HG03103 (cell line): Measurements from ENCODE around the gene FGF3.

Source experiments
- ATAC-seq: cut with Tn5 transposase; IDR thresholded peaks from one replicate; pipeline ENCODE4 v1.9.1; 2021; ENCODE audit warnings: low read depth; ENCODE audit not compliant: unreplicated experiment

FGF3 gene

GRCh38 chr11:69848201-69848600 lies 29.0 kb upstream of the FGF3 start:
- no peak for ATAC-seq

- ATAC-seq: no peak
These were observed 25.2 kb upstream of the FGF3 start for GRCh38 chr11:69844396-69844795.

- ATAC-seq: no peak
These were observed 24.3 kb upstream of the FGF3 start for GRCh38 chr11:69843529-69843921.

- ATAC-seq: no peak
These were observed 23.7 kb upstream of the FGF3 start for GRCh38 chr11:69842746-69843528.

DNA sequence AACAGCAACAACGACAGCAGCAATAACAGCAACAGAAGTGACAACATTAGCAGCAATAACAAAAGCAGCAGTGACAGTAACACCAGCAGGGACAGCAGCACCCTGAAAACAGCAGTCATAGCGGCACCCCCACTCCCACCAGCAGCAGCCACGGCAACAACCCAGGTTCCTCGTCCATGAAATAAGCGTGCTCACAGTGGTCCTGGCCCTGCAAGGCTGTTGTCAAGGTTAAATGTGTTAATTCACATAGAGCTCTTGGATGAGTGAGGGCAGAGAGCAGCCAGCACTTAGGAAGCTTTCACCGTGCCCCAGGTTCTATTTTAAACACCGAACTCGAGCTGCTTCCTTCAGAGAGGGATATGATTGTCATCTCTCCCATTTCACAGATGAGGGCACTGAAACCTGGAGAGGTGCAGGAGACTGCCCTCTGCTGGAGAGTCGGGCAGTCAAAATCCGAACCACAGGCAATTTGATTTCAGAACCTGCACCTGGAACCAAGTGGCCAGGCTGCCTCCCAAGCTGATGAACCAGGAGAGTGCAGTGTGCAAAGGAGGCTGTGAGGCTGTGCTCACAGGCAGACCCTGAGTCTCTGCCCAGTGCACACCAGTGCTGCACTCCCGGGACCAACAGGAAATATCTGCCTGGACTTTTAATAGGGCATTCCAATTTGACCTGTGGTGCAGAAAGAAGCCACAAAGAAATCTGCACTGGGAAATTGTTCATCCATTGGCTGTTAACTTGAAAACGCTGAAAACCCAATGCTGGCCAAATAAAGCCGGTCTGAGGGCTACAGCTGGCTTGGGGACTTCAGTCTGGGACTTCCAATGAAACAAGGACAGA lies 22.9 kb upstream of the FGF3 start:
- no peak for ATAC-seq

GRCh38 chr11:69841170-69841858 lies 22.1 kb upstream of the FGF3 start:
- ATAC-seq: no peak

DNA sequence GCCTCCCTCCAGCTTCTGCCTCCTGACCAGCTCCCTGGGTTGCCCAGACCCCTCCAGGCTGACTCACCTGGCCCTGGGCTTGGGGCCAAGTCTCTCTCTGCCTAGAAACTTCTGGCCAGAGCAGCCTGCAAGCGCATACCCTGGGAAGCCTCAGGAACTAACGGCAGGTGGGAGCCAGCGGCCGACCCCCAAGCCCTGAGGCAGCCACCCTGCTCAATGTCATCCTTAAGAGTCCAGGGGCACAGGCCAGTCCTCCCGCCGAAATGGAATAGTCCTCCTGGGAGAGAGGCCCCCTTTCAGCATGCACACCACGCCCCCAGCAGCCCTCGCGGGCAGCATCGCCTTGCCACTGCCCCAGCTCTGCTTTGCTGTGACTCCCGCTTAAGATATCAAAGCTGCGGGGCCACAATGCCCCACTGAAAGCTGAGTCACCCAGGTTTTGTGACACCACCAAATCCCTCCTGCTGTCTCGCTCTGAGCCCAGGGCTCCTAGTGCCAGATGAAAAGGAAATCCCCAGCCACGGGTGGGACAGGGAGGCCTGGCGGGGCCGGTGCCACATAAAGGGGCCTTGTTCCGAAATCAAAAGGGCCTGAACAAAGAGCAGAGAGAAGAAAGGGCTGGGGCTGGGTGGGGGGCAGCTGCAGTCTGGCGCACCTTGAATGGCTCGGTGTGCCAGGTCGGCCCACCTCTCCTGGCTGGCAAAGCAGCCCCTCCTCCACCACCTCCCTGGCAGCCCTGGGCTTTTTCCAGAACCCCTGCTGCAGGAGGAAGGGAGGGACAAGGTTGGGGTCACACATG lies 21.4 kb upstream of the FGF3 start:
- ATAC-seq: no peak

DNA sequence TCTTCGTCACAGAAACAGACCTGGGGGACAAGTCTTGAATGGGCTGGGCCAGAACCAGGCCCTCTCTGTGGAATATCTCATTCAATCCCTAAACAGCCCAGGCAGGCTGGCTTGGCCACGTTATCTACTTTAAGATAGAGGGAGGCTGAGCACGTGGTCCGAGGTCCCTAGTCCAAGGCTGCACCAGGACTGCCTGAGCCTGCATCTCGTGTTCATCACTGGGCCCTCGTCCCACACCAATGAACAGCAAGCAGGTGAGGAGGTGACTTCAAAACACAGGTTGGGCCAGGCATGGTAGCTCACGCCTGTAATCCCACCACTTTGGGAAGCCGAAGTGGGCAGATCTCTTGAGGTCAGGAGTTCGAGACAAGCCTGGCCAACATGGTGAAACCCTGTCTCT lies 20.3 kb upstream of the FGF3 start:
- ATAC-seq: no peak

- no peak for ATAC-seq
These were observed 18.6 kb upstream of the FGF3 start for GRCh38 chr11:69837791-69838190.

DNA sequence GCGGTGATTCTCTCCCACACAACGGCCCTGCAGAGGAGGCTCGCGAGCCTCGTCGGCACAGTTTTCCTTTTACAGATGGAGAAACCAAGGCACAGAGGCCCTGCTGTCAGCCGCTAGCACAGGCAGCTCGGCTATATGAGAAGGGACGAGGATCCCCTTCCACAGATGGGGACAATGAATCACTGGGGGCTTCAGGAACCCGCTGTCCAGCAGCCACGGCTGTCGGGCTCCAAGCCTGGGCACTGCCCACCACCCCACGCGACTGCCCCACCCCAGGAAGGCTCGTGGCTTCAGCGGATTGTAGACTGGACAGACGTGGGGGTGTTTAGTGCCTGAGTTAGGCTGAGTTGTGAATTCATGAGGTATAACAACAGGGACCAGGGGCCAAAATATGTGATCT lies 17.2 kb upstream of the FGF3 start:
- ATAC-seq: no peak

DNA sequence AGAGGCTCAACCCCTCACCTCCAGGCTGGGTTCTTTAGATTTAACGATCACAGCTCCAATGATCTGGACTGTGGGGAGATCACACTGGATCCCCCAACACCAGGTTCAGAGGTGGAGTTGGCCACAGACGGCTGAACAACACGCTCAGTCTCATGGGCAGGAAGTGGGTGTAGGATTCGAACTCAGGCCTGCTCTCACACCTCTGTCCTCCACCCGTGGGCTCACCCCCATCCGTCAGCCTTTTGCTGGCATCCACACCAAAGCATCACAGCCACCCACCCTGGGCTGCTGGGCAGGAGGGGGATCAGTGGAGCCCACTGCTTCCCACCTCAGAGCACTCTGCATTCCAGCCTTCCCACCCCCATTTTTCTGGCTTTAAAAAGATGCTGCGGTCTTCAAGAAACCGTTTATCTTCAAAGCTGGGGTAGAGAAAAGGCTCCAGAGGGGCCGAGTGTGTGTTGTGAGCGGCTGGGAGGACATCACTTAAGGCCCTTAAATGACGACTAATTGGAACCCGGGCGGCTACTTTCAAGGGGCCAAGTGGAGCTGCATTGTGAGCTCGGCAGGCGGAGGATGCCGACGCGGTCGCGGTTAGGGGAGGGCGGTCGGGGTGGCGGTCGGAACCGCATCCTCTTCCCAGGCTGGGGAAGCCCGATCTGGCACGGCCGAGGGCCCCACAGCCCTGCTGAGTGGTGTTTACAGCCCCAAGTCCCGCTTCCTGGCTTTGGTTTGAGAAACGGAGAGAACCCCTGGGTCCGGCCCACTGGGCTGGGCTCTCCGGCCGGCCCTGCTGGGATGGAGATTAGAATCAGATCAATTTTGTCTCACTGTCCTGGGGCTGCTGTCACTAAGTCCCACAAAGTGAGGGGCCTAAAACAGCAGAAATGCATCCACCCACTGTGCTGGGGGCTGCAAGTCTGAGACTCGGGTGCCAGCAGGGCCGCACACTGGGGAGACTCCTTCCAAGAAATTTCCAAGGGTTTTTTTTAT lies 15.9 kb upstream of the FGF3 start:
- no peak for ATAC-seq

- no peak for ATAC-seq
These were observed 15.0 kb upstream of the FGF3 start for GRCh38 chr11:69834251-69834650.

- ATAC-seq: no peak
These were observed 13.6 kb upstream of the FGF3 start for GRCh38 chr11:69832561-69833413.

- ATAC-seq: no peak
These were observed 12.8 kb upstream of the FGF3 start for GRCh38 chr11:69831985-69832384.

DNA sequence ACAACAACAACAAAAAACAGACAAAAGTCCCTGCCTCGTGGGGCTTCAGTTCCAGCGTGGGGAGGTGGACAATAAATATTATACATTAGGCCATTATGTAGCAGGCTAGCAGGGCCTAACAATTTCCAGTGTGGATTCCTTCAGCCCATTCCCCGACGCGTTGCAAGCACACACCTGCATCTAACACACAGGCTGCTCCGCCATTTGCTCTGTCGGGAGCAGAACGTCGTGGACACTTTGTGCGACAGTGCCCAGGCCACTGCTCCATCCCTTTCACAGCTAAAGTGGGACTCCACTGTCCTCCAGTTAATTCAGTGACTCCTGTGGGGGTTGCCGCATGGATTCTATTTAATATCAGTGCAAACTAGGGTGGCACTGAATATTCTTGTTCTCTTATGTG lies 10.9 kb upstream of the FGF3 start:
- no peak for ATAC-seq

GRCh38 chr11:69828971-69829344 lies 9.7 kb upstream of the FGF3 start:
- no peak for ATAC-seq

DNA sequence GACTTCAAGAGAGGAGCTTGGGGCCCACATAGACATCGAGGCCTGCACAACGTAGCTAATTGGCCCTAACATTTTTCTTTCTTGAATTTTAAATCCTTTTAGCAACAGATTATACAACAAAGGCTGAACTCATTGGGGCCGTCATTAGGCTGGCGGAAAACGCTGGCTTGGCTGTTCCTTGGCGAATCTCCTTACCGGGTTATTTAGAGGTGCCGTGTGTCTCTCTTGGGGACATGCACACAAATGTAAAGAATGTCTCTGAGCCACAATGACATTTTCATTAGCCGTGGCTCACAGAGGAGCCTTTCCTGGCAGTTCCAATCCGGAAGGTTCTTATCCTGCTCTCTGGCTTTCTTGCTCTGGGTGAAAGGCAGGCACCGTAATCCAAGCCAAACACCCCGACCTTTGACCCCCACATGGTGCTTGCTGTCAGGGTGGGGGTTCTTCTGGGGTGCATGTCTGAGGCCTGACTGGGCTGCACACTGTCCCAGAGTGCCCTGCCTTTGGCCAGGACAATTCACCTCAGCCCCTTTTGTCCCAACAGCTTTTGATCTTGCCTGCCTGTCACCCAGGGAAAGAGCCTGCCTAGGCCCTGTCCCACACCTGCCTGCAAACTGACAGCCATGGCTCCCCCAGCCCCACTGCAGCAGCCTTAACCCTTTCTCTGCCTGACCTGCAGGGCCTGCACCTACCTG lies 9.2 kb upstream of the FGF3 start:
- ATAC-seq: no peak

- ATAC-seq: no peak
These were observed 7.6 kb upstream of the FGF3 start for GRCh38 chr11:69826773-69827172.
